ENCODE results near the gene POMGNT2.

POMGNT2 gene

DNA sequence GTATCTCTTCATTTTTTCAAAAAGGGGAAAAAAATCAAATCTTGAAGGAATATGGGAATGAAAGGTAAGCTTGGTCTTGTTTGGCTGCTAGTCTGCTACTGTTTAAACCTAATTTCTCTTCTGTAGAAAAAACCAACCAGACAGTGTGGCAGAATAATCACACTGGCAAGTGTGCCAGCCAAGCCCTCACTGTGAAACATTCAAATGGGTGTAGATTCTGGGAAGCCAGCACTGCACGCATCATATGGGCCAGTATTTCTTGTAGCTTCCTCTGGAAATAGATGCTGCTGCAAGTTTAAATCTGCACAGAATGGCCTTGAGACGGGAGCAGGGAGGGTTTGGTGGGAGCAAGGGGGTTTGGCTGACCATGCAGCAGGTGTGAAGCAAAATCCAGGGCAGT is 62.1 kb downstream of the POMGNT2 start:
- no peak for DNase-seq (ENCODE audit: low read depth)

DNA sequence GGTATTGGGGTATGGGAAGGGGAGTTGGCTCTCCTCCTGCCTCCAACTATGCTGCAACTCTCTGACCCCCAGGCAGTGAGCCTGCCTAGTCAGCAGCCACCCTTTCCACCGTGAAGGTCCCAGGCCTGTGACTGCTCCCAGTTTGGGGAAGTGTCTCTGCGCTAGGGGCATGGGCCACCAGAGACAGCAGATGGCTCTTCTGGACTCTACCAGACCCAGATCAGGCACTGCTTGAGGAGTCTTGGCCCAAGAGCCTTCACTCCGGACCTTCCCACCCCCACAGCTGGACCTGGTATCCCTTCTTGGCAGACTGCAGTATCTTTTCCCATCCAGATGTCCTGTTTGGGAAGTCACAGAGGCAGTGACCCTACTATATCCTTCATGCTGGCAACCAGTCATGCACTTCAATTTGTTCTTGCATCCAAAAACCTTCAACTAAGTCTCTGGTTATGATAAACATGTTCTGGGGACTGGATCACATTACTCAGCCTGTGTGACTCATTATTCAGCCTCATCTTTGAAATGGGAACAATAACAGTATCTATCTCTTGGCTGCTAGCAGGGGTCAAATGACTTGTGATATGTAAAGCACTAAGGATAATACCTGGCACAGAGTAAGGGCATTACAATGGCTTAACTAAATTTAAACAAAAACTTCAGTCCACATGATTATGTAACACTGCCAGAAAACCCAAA is 62.7 kb downstream of the POMGNT2 start:
- DNase-seq (ENCODE audit: low read depth) = no peak

DNA sequence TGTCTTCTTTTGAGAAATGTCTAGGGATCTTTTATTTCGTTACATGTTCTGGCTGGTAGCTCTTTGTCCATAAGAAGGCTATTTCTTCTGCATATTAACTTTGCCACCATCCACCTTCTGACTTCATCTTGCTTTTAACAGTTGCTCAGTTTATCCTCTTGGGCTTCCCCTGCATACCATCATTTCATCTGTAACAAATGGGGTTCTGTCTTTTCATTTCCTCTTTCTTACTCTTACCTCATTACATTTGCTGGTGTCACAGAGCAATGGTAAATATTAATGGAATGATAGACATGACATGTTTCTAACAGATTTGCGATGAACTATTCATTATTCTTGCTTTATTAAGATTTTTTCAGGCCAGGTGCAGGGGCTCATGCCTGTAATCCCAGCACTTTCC is 64.4 kb downstream of the POMGNT2 start:
- DNase-seq (ENCODE audit: low read depth) = no peak

DNA sequence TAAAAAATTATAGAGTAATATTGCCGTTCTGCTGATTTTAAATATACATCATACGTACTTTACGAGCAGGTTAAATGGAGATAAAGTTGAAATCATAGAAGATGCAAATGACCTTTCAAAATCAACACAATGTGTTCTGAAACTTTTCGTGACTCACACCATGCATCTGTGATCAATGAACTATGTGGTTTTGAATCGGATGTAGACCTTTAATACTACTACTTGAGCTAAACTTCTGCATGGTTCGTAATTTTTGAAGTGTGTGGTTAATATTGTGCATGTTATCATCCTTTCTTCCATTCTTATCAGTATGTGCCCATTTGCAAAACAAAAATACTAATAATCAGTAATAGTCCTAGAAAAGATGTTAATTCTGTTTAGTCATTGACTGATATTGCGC is 67.9 kb downstream of the POMGNT2 start:
- DNase-seq (ENCODE audit: low read depth) = no peak

DNA sequence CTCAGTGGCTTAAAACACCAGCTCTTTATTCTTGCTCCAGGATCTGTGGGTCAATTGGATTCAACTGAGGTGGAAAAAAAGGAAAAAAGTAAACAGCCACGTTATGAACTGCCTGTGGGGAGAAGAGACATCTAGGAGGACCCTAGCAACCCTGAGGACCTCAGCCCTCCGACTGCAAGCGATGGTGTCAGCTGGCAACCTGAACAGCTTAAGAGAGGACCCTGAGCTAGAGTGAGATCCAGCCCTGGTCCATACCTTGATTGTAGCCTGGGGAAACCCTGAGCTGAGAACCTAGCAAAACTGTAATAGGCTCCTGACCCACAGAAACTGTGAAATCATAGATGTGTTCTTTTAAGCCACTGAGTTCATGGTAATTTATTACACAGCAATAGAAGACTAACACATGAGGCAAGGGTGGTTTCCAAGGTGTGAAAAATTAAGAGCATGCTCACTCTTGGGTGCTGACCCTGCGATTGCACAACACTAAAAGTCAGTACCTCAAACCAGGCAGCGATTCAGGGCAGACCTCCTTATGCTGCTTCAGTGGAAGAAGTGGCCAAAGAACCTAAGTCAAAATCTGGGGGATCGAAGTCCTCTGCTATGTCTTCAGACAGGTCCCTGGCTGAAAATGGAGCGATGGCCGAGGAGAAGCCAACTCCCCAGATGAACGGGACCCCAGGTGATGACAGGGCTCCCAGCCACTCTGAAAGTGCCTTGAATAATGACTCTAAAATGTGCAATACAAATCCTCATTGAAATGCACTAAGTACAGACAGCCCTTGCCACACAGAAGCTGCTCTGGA is 69.1 kb downstream of the POMGNT2 start:
- DNase-seq (ENCODE audit: low read depth) = no peak

DNA sequence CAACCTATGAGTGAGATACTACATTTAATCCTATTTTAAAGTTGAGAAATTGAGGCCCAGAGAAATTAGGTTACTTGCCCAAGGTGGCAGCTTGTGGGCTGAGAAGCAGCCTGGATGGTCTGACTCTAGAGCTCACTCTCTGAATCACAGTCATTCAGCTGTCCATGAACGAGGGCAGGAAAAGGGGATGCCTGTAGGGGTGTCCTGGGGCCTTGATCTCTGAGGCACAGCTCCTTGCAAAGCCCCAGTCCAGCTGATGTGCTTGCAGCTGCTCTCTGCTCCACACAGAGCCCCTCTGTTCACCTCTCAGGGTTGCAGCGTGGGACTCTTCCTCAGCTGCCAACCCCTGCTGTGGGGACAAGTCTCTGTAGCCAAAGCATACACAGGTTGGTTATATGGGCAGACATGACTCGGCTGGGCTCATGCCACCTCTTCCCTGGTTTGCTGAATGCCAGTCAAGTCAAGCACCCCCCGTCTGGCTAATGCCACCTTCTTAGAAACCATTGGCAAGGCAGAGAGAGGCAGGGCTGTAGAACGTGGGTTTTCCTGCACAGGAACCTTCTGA is 70.0 kb downstream of the POMGNT2 start:
- DNase-seq (ENCODE audit: low read depth) = no peak

DNA sequence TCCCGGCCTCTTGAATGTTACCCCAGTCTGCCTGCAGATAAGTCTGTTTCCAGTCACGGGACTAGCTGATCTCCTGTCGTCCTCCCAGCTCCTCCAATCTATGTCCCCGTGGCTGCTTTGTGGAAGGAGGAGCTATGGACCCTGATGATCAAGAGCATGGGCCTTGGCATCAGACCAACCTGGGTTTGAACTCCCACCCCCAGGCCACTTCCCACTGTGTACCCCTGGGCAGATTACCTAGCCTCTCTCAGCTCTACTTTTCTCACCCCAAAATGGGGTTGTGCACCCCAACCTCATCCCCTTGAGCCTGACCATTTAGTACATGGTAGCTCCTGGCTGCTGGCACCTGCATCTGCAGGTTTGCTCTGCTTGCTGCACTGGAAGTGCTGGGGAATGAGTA is 71.0 kb downstream of the POMGNT2 start:
- DNase-seq (ENCODE audit: low read depth) = no peak

DNA sequence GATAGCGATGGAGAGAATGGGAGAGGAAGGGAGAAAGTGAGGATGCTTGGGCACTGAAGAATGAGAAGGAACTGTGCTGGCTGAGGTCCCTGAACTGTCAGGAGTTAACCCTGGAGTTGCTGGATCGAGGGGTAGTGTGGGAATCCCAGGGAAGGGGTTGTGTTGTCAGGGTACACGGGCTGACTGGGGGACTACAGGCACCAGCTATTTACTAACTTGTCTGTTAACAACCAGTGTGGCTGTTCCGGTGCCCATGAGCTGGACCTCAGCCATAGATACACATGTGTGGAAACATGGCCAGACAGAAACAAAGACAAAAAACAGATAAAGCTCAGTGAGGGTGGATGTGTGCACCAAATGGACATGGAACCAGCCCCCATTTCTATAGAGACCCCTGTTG is 71.7 kb downstream of the POMGNT2 start:
- no peak for DNase-seq (ENCODE audit: low read depth)

DNA sequence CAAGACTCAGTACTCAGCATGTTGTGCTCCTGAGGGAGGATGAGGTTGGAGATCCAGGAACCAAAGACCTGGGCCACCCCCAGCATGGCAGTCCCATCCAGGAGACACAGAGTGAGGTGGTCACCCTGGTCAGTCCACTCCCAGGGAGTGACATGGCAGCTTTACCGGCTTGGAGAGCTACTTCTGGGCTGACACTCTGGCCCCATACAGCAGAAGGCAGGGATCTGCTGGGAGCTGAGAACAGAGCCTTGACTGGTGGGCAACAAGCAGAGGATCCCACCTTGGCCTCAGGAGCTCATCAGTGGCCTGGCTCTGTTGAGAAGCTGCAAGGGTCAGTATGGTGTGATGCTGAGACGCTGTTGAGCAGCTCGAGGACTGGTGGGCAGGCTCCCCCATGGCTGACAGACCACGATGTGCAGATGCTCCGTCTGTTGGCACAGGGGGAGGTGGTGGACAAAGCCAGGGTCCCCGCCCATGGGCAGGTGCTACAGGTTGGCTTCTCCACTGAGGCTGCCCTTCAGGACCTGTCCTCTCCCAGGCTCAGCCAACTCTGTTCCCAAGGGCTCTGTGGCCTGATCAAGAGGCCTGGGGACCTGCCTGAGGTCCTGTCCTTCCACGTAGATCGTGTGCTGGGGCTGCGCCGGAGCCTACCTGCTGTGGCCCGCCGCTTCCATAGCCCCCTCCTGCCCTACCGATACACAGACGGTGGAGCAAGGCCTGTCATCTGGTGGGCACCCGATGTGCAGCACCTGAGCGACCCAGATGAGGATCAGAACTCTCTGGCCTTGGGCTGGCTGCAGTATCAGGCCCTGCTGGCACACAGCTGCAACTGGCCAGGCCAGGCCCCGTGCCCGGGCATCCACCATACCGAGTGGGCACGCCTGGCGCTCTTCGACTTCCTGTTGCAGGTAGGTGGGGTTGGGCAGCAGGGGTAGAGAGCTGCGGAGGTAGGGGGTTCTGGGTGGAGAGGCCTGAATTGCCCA is 72.9 kb downstream of the POMGNT2 start:
- no peak for DNase-seq (ENCODE audit: low read depth)

DNA sequence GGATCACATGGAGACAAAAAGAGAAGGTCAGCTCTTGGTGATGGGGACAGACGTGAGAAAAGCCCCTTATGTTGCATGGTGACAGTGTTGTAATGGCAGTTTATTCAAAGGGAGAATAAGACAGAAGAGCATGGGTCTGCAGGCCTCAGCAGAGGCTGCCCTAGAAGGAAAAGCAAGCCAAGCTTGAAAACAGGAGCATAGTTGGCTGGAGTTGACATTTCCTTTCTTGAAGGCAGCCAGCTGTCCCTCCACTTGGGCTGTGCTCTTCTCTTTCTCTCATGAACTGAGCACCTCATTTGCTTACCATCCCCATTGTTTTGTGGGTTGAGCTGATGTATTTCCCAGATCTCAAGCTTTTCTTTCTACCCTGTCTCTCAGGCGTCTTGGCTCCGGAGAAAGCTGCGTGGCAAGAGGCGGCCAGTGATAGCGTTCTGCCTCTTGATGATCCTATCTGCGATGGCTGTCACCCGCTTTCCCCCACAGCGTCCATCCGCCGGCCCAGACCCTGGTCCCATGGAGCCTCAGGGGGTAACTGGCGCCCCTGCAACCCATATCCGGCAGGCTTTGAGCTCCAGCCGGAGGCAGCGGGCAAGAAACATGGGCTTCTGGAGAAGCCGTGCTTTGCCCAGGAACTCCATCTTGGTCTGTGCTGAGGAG is 73.9 kb downstream of the POMGNT2 start:
- no peak for DNase-seq (ENCODE audit: low read depth)

DNA sequence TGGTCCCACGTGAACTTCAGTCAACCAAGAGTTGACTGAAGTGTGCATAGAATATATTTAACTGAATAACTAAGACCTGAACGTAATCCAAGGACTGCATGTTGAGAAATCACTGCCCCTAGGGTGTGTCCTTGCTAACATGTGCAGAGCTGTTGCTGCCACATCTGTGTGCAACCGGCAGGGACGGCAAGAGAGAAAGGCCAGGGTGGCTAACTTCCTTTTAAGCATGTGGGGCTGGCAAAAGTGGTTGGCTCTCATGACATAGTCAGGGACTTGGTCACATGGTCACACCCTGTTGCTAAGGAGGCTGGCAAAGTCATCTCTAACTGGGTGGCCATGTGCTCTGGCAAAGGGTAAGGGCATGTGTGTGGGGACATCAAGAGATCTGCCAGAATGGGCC is 74.4 kb downstream of the POMGNT2 start:
- no peak for DNase-seq (ENCODE audit: low read depth)

DNA sequence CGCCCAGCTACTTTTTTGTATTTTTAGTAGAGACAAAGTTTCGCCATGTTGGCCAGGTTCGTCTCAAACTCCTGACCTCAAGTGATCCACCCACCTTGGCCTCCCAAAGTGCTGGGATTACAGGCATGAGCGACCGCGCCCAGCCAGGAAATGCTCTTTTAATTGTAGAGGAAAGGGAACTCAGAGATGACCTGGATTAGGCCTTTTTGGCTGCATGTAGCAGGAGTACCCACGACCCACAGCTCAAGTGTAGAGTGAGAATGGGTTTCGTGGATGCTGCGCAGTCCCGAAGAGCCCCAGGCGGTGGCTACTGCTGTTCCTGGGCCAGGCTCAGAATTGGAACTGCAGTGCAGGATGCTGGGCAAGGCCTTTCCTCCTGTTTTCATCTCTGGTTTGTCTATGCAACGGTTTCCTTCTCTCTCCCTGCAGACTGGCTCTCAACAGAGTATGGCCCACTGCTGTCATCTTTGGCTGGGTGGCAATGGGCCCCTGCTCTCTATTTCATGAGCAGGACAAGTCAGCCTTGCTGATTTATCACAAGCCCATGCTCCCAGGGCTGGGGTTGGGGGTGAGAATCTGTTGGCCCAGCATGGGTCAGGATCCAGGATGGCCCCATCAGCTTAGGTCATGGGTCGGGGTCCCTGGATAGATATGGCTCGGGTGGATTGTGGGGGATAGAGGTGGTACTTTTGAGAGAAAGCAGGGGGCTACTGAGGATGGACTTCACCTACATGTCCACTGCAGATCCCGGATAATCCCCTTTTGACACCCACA is 75.5 kb downstream of the POMGNT2 start:
- no peak for DNase-seq (ENCODE audit: low read depth)

Data from stromal cell of bone marrow (primary cell).